Measurements from ENCODE around the gene ARHGAP26. TPM values are rescaled to one million over a fixed set of nuclear protein-coding genes. Genes with fewer than 3 reads are reported as not detected.

Gene ARHGAP26
- total and polyA plus RNA-seq, 10 donors: 4.2 to 148 (median 55.5) TPM

- WGBS, 5 donors: 96 to 100% (median 98%) methylated on average over 2 of the region's 2 CpGs
- no peak overlapping the region for H3K27ac ChIP-seq
- H3K36me3 ChIP-seq: no peaks in the 10 kb centered on the region
- no peak for DNase-seq
- TF ChIP-seq CTCF (IDR thresholded peaks at IDR 0.05 in 8 of 11, conservative IDR thresholded peaks at IDR 0.05 in 3 of 11): no peak
- no peak overlapping the region for H3K4me3 ChIP-seq
- H3K27me3 ChIP-seq (replicated peaks in 1 of 7): no peaks in the 10 kb centered on the region
- no peaks in the 10 kb centered on the region for H3K4me1 ChIP-seq
- peaks cover 0 to 50% (median 44%) of the 10 kb centered on the region in 8 donors for H3K9me3 ChIP-seq
- intact Hi-C loops (cut with DNase I; ENCODE audit: low total_unique reads): no loop called here
Observed at GRCh38 chr5:143267186-143267585, 497.0 kb downstream of the ARHGAP26 start.

GRCh38 chr5:143268388-143268787, 498.2 kb downstream of the ARHGAP26 start:
- DNase-seq: no peak
- H3K4me1 ChIP-seq: no peaks in the 10 kb centered on the region
- no peaks in the 10 kb centered on the region for H3K27me3 ChIP-seq (replicated peaks in 1 of 7)
- H3K4me3 ChIP-seq: no peak overlapping the region
- peaks cover 0 to 50% (median 44%) of the 10 kb centered on the region in 8 donors for H3K9me3 ChIP-seq
- H3K36me3 ChIP-seq: no peaks in the 10 kb centered on the region
- H3K27ac ChIP-seq: no peak overlapping the region
- no peak for TF ChIP-seq POLR2A (IDR thresholded peaks at IDR 0.05)
- no peak for TF ChIP-seq CTCF (IDR thresholded peaks at IDR 0.05 in 8 of 11, conservative IDR thresholded peaks at IDR 0.05 in 3 of 11)
- no peak for TF ChIP-seq POLR2AphosphoS5 (IDR thresholded peaks at IDR 0.05)
- intact Hi-C loops (cut with DNase I; ENCODE audit: low total_unique reads): no loop called here
- WGBS, 5 donors: 94 to 100% (median 99%) methylated on average over 2 of the region's 2 CpGs

GRCh38 chr5:143271431-143271830, 501.3 kb downstream of the ARHGAP26 start:
- Histone ChIP-seq H3K36me3 (peaks cover 0 to 5% (median 0%) of the 10 kb centered on the region in 6 donors), H3K27ac (no peak overlapping the region), H3K4me1 (peaks cover 0 to 7% (median 0%) of the 10 kb centered on the region in 6 donors), H3K4me3 (no peak overlapping the region), H3K27me3 (replicated peaks in 1 of 7) (no peaks in the 10 kb centered on the region), H3K9me3 (peaks cover 0 to 42% (median 38%) of the 10 kb centered on the region in 8 donors)
- intact Hi-C loops (cut with DNase I; ENCODE audit: low total_unique reads): no loop called here
- TF ChIP-seq POLR2AphosphoS5 (IDR thresholded peaks at IDR 0.05) (no peak), CTCF (IDR thresholded peaks at IDR 0.05 in 8 of 11, conservative IDR thresholded peaks at IDR 0.05 in 3 of 11) (no peak)
- no peak for DNase-seq
- WGBS, 5 donors: 85 to 93% (median 91%) methylated on average over 2 of the region's 2 CpGs

- H3K4me1 ChIP-seq: peaks cover 0 to 11% (median 0%) of the 10 kb centered on the region in 6 donors
- intact Hi-C loops (cut with DNase I; ENCODE audit: low total_unique reads): no loop called here
- H3K27me3 ChIP-seq (replicated peaks in 1 of 7): no peaks in the 10 kb centered on the region
- peaks cover 0 to 7% (median 3%) of the 10 kb centered on the region in 8 donors for H3K9me3 ChIP-seq
- 62 to 87% (median 67%) methylated on average over 1 of the region's 1 CpG for WGBS, 5 donors
- H3K36me3 ChIP-seq: peaks cover 0 to 29% (median 3%) of the 10 kb centered on the region in 6 donors
- no peak overlapping the region for H3K4me3 ChIP-seq
- no peak overlapping the region for H3K27ac ChIP-seq
- TF ChIP-seq POLR2AphosphoS5 (IDR thresholded peaks at IDR 0.05): no peak
- TF ChIP-seq POLR2A (IDR thresholded peaks at IDR 0.05): no peak
- TF ChIP-seq CTCF (IDR thresholded peaks at IDR 0.05 in 8 of 11, conservative IDR thresholded peaks at IDR 0.05 in 3 of 11): no peak
- DNase-seq: no peak
Observed at GRCh38 chr5:143274952-143275351, 504.8 kb downstream of the ARHGAP26 start.
